Smooth muscle cell (in vitro differentiated cells): ENCODE data around the gene SPRED2. TPM values are rescaled to one million over a fixed set of nuclear protein-coding genes. Genes with fewer than 3 reads are reported as not detected.

ENCODE experiments used
- DNase-seq: peaks from one replicate; lab custom pipeline; 2025; ENCODE audit not compliant: unreplicated experiment; lab: John Stamatoyannopoulos, UW
- H2AFZ ChIP-seq: fragments of 200-600 bp; sonication (generic); 2 replicates; pipeline ENCODE4 v1.6.0; 2016; ENCODE audit warnings: antibody characterized with exemption, low read depth, mild to moderate bottlenecking
- H3F3A ChIP-seq: fragments of 200-600 bp; sonication (generic); 2 replicates; pipeline ENCODE4 v1.6.0; 2017; ENCODE audit warnings: antibody characterized with exemption, low read depth
- H3K27ac ChIP-seq: fragments of 200-600 bp; sonication (generic); 2 replicates; pipeline ENCODE4 v1.5.1; 2016; ENCODE audit warnings: low read depth, mild to moderate bottlenecking
- H3K27me3 ChIP-seq: fragments of 200-600 bp; sonication (generic); 2 replicates; pipeline ENCODE4 v1.6.1; 2016; ENCODE audit warnings: low read depth, mild to moderate bottlenecking
- H3K36me3 ChIP-seq: fragments of 200-600 bp; sonication (generic); 2 replicates; pipeline ENCODE4 v1.5.1; 2016; ENCODE audit warnings: low read depth
- H3K4me1 ChIP-seq: fragments of 200-600 bp; sonication (generic); 2 replicates; pipeline ENCODE4 v1.5.1; 2016; ENCODE audit warnings: low read depth
- H3K4me2 ChIP-seq: fragments of 200-600 bp; sonication (generic); 2 replicates; pipeline ENCODE4 v1.6.0; 2016; ENCODE audit warnings: mild to moderate bottlenecking
- H3K4me3 ChIP-seq: fragments of 200-600 bp; sonication (generic); 2 replicates; pipeline ENCODE4 v1.5.1; 2016; ENCODE audit warnings: mild to moderate bottlenecking
- H3K79me2 ChIP-seq: fragments of 200-600 bp; sonication (generic); 2 replicates; pipeline ENCODE4 v1.6.0; 2016; ENCODE audit warnings: low read depth, mild to moderate bottlenecking
- H3K9ac ChIP-seq: fragments of 200-600 bp; sonication (generic); 2 replicates; pipeline ENCODE4 v1.6.0; 2016; ENCODE audit warnings: low read depth
- H3K9me3 ChIP-seq: fragments of 200-600 bp; sonication (generic); replicated peaks from 2 replicates; pipeline ENCODE4 v1.5.1; 2016; ENCODE audit warnings: low read depth
- H4K20me1 ChIP-seq: fragments of 200-600 bp; sonication (generic); 2 replicates; pipeline ENCODE4 v1.6.0; 2016; ENCODE audit warnings: low read depth
- CTCF ChIP-seq: fragments of 200-600 bp; sonication (generic); IDR thresholded peaks from 2 replicates; pipeline ENCODE4 v1.5.1; 2017; ENCODE audit warnings: borderline replicate concordance, mild to moderate bottlenecking, antibody characterized with exemption; ENCODE audit not compliant: insufficient read depth, poor library complexity, severe bottlenecking
- WGBS: methylation state at CpG from one replicate; pipeline ENCODE4 v1.1.7; 2016; ENCODE audit warnings: low lambda C conversion rate; 5-methylcytosine and 5-hydroxymethylcytosine counted together
- polyA plus RNA-seq: library from polyadenylated mRNA; unstranded; fragments of >200 nt; fragmentation: Nextera tagmentation; extraction: Ambion mirVana; gene quantifications from 2 replicates; pipeline ENCODE4 v1.2.1, GENCODE V29; 2016
- total RNA-seq: library from RNA; depleted of rRNA; stranded (reverse); fragments of >200 nt; gene quantifications from 2 replicates; pipeline ENCODE4 v1.2.3, GENCODE V29; 2014

The SPRED2 gene
- total and polyA plus RNA-seq, 2 experiments from 2014 or later = 18.3 to 23.7 TPM

GRCh38 chr2:65371074-65371434 is 61.3 kb downstream of the SPRED2 start:
- Histone ChIP-seq H3K4me1 (peaks cover 50% of the 10 kb centered on the region), H4K20me1 (peaks cover 93% of the 10 kb centered on the region), H3K27me3 (no peaks in the 10 kb centered on the region), H3K9ac (no peak overlapping the region), H3K9me3 (no peaks in the 10 kb centered on the region), H3K4me3 (no peak overlapping the region), H3F3A (peaks cover 17% of the 10 kb centered on the region), H3K79me2 (peaks cover 84% of the 10 kb centered on the region), H3K27ac (peak overlapping the region; percentile 49), H3K36me3 (no peaks in the 10 kb centered on the region), H3K4me2 (peak overlapping the region; percentile 61), H2AFZ (no peak overlapping the region)
- DNase-seq = no peak
- 71% methylated on average over 4 of the region's 4 CpGs for WGBS
- TF ChIP-seq CTCF = no peak

- WGBS = 71% methylated on average over 5 of the region's 5 CpGs
- Histone ChIP-seq H3K9me3 (no peaks in the 10 kb centered on the region), H3K9ac (no peak overlapping the region), H3K4me2 (peak overlapping the region; percentile 61), H3K4me3 (no peak overlapping the region), H3K27ac (peak overlapping the region; percentile 49), H3K4me1 (peaks cover 55% of the 10 kb centered on the region), H3F3A (peaks cover 21% of the 10 kb centered on the region), H3K36me3 (no peaks in the 10 kb centered on the region), H3K79me2 (peaks cover 84% of the 10 kb centered on the region), H3K27me3 (no peaks in the 10 kb centered on the region), H2AFZ (no peak overlapping the region), H4K20me1 (peaks cover 90% of the 10 kb centered on the region)
- DNase-seq = no peak
- TF ChIP-seq CTCF = no peak
Measured at GRCh38 chr2:65370387-65371073, 61.9 kb downstream of the SPRED2 start.

GRCh38 chr2:65369980-65370379 is 62.4 kb downstream of the SPRED2 start:
- peaks cover 26% of the 10 kb centered on the region for H3F3A ChIP-seq
- no peak overlapping the region for H2AFZ ChIP-seq
- no peak overlapping the region for H3K27ac ChIP-seq
- H3K9me3 ChIP-seq = no peaks in the 10 kb centered on the region
- no peak overlapping the region for H3K4me2 ChIP-seq
- TF ChIP-seq CTCF = no peak
- no peaks in the 10 kb centered on the region for H3K27me3 ChIP-seq
- no peaks in the 10 kb centered on the region for H3K36me3 ChIP-seq
- no peak overlapping the region for H3K9ac ChIP-seq
- no peak for DNase-seq
- 73% methylated on average over 4 of the region's 4 CpGs for WGBS
- peaks cover 84% of the 10 kb centered on the region for H3K79me2 ChIP-seq
- H3K4me3 ChIP-seq = no peak overlapping the region
- H4K20me1 ChIP-seq = peaks cover 91% of the 10 kb centered on the region
- peaks cover 61% of the 10 kb centered on the region for H3K4me1 ChIP-seq

- Histone ChIP-seq H3K9me3 (no peaks in the 10 kb centered on the region), H3K4me2 (no peak overlapping the region), H3K4me3 (no peak overlapping the region), H3K27ac (no peak overlapping the region), H2AFZ (no peak overlapping the region), H3K79me2 (peaks cover 84% of the 10 kb centered on the region), H4K20me1 (peaks cover 87% of the 10 kb centered on the region), H3F3A (peaks cover 26% of the 10 kb centered on the region), H3K27me3 (no peaks in the 10 kb centered on the region), H3K4me1 (peaks cover 65% of the 10 kb centered on the region), H3K9ac (no peak overlapping the region), H3K36me3 (no peaks in the 10 kb centered on the region)
- no peak for DNase-seq
- WGBS = 98% methylated on average over 2 of the region's 2 CpGs
- no peak for TF ChIP-seq CTCF
Measured at GRCh38 chr2:65369574-65369973, 62.8 kb downstream of the SPRED2 start.
